ENCODE measurements around the gene MINDY3.

DNA sequence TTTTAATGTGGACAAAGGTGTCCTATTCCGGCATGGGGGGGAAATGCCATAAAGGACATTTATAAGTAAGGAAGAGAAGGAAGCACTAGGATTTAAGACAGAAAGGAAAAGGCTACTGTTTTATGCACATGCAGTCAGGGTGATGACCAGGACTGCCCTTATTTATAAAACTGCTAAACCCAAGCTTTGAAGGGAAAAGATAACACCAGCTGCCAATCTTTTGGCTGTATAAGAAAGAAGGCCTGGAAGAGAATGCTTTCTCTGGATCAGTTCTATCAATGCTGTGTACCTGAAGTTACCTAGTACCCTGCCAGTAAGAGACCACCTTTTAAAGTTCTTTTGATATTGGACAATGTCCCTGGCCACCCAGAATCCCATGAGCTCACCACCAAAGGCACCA, 59.2 kb downstream of the MINDY3 start:
- TF ChIP-seq, protein P1, sequence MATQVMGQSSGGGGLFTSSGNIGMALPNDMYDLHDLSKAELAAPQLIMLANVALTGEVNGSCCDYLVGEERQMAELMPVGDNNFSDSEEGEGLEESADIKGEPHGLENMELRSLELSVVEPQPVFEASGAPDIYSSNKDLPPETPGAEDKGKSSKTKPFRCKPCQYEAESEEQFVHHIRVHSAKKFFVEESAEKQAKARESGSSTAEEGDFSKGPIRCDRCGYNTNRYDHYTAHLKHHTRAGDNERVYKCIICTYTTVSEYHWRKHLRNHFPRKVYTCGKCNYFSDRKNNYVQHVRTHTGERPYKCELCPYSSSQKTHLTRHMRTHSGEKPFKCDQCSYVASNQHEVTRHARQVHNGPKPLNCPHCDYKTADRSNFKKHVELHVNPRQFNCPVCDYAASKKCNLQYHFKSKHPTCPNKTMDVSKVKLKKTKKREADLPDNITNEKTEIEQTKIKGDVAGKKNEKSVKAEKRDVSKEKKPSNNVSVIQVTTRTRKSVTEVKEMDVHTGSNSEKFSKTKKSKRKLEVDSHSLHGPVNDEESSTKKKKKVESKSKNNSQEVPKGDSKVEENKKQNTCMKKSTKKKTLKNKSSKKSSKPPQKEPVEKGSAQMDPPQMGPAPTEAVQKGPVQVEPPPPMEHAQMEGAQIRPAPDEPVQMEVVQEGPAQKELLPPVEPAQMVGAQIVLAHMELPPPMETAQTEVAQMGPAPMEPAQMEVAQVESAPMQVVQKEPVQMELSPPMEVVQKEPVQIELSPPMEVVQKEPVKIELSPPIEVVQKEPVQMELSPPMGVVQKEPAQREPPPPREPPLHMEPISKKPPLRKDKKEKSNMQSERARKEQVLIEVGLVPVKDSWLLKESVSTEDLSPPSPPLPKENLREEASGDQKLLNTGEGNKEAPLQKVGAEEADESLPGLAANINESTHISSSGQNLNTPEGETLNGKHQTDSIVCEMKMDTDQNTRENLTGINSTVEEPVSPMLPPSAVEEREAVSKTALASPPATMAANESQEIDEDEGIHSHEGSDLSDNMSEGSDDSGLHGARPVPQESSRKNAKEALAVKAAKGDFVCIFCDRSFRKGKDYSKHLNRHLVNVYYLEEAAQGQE (IDR thresholded peaks at IDR 0.05; ENCODE audit: insufficient read depth in 1 of 2, low read depth in 2 of 2, low read length in 2 of 2), result no peak
- TF ChIP-seq SIN3A (IDR thresholded peaks at IDR 0.05; ENCODE audit: borderline replicate concordance, insufficient read depth, low read length) (no peak), POLR2AphosphoS5 (IDR thresholded peaks at IDR 0.05; ENCODE audit: low read depth, low read length) (no peak), TAF1 (IDR thresholded peaks at IDR 0.05; ENCODE audit: borderline replicate concordance, insufficient read depth, low read length) (no peak), FOXP2 (optimal IDR thresholded peaks at IDR 0.05; ENCODE audit: borderline replicate concordance, extremely low read depth, extremely low read length, insufficient read depth) (no peak)

Measured in PFSK-1 (cell line).